K562 (cell line): ENCODE results near the gene TMCO1. TPM values are rescaled to one million over a fixed set of nuclear protein-coding genes. Genes with fewer than 3 reads are reported as not detected.
A peak's percentile ranks its signal among the peaks of the same experiment; 100 is the strongest.

Experiments used
- ATAC-seq: fragments of 200-7000 bp; cut with Tn5 transposase; 3 replicates; pipeline ENCODE4 v1.9.1; 2020; ENCODE audit warnings: moderate library complexity
- BruUV-seq: library from RNA; stranded (reverse); fragments of 400-500 nt; replicated peaks from 2 replicates; lab custom pipeline; 2021; lab: Mats Ljungman, UMichigan
- CTCF ChIA-PET: fragments of 300-600 bp; formaldehyde crosslinking; extraction: SDS; loops from one replicate; lab custom pipeline; 2021; ENCODE audit warnings: low intra/inter-chr PET ratio; lab: Yijun Ruan, JAX
- POLR2A ChIA-PET: fragments of 300-600, 350-650 bp; sonication (Branson Sonifier 250); formaldehyde crosslinking; extraction: SDS; loops from one replicate; lab custom pipeline; 2021; ENCODE audit warnings: antibody characterized with exemption, inconsistent platforms; lab: Yijun Ruan, JAX
- DNase-seq, 4 experiments: peaks; one replicate each; pipeline versions ENCODE4 v3.0.0 to v3.0.0-alpha.2; 2011 to 2018; ENCODE audit warnings: low spot score in 3 of 4, mixed read lengths in 3 of 4; ENCODE audit errors: extremely low read depth in 1 of 4
- FAIRE-seq: peaks from 2 replicates; lab custom pipeline; 2011; peaks lifted over from hg19 to GRCh38; lab: Jason Lieb, UNC
- H2AFZ ChIP-seq: 2 replicates; pipeline ENCODE4 v1.6.0; 2011; ENCODE audit warnings: low read depth, low read length, control low read depth, inconsistent platforms
- H3K27ac ChIP-seq: fragments of 200-600 bp; 3 replicates; pipeline ENCODE4 v1.8.0; 2011; ENCODE audit warnings: low read depth, mild to moderate bottlenecking, control low read depth, inconsistent platforms, low read length, moderate library complexity, mixed read lengths; ENCODE audit errors: extremely low read depth
- H3K27me3 ChIP-seq, 2 experiments: fragments of 300-600 bp in 1 of 2; 2 replicates in 1 of 2; 3 replicates in 1 of 2; pipeline versions ENCODE4 v1.6.0 to v1.8.0; 2011; ENCODE audit warnings: inconsistent platforms in 2 of 2, low read length in 2 of 2, mild to moderate bottlenecking in 1 of 2, mixed read lengths in 1 of 2, moderate library complexity in 1 of 2; ENCODE audit not compliant: control insufficient read depth in 2 of 2, insufficient read depth in 2 of 2
- H3K36me3 ChIP-seq: fragments of 300-600 bp; 3 replicates; pipeline ENCODE4 v1.8.0; 2011; ENCODE audit warnings: mild to moderate bottlenecking, low read length, inconsistent platforms; ENCODE audit not compliant: control insufficient read depth, insufficient read depth
- H3K4me1 ChIP-seq, 2 experiments: fragments of 200-600 bp in 1 of 2; replicated peaks in 1 of 2; 2 replicates in 1 of 2; 3 replicates in 1 of 2; pipeline versions ENCODE4 v1.5.1 to v1.8.0; 2011; ENCODE audit warnings: inconsistent platforms in 2 of 2, low read length in 2 of 2, mild to moderate bottlenecking in 1 of 2, mixed read lengths in 1 of 2, moderate library complexity in 1 of 2; ENCODE audit not compliant: control insufficient read depth in 2 of 2, insufficient read depth in 2 of 2
- H3K4me2 ChIP-seq: 2 replicates; pipeline ENCODE4 v1.6.1; 2011; ENCODE audit warnings: low read length, control low read depth, inconsistent platforms, mixed read lengths; ENCODE audit not compliant: insufficient read depth
- H3K4me3 ChIP-seq: fragments of 200-600 bp; sonication (generic), shearing (Covaris generic); 2 replicates; pipeline ENCODE4 v1.5.1; 2016; ENCODE audit warnings: control low read depth, inconsistent platforms
- H3K79me2 ChIP-seq: fragments of 200-600 bp; 3 replicates; pipeline ENCODE4 v1.8.0; 2011; ENCODE audit warnings: low read length, inconsistent platforms; ENCODE audit not compliant: control insufficient read depth, insufficient read depth
- H3K9ac ChIP-seq, 2 experiments: 2 replicates each; pipeline versions ENCODE4 v1.6.0 to v1.6.1; 2011; ENCODE audit warnings: low read depth in 2 of 2, low read length in 2 of 2, control low read depth in 1 of 2, inconsistent platforms in 1 of 2, mild to moderate bottlenecking in 1 of 2, mixed read lengths in 1 of 2; ENCODE audit not compliant: insufficient read depth in 1 of 2
- H3K9me1 ChIP-seq: one replicate; pipeline ENCODE4 v1.6.0; 2011; ENCODE audit warnings: inconsistent platforms, mild to moderate bottlenecking, low read length, moderate library complexity; ENCODE audit not compliant: control insufficient read depth, insufficient read depth
- H3K9me3 ChIP-seq: replicated peaks from 2 replicates; pipeline ENCODE4 v1.5.1; 2011; ENCODE audit warnings: low read depth, low read length, inconsistent platforms; ENCODE audit not compliant: control insufficient read depth, insufficient read depth
- H4K20me1 ChIP-seq: replicated peaks from 2 replicates; pipeline ENCODE4 v1.6.1; 2011; ENCODE audit warnings: low read length, inconsistent platforms, mixed read lengths; ENCODE audit not compliant: control insufficient read depth, insufficient read depth
- ATF3 ChIP-seq, 2 experiments: fragments of 450-650 bp in 1 of 2; sonication (generic) in 1 of 2; formaldehyde crosslinking in 1 of 2; IDR thresholded peaks in 1 of 2; conservative IDR thresholded peaks in 1 of 2; 2 replicates each; pipeline versions ENCODE4 v1.6.1 to v1.8.1; 2016 to 2023; ENCODE audit warnings: mild to moderate bottlenecking in 2 of 2, moderate library complexity in 2 of 2, inconsistent platforms in 1 of 2, missing genetic modification reagents in 1 of 2
- CREM ChIP-seq: IDR thresholded peaks from 2 replicates; pipeline ENCODE4 v1.6.1; 2014; ENCODE audit warnings: antibody characterized with exemption, low read depth
- DDX20 ChIP-seq: fragments of 450-650 bp; IDR thresholded peaks from 2 replicates; pipeline ENCODE4 v1.6.1; 2016; ENCODE audit warnings: missing genetic modification characterization, low read depth, mild to moderate bottlenecking, missing compliant biosample characterization, moderate library complexity
- E2F6 ChIP-seq, 2 experiments: IDR thresholded peaks; 2 replicates each; pipeline ENCODE4 v1.6.1; 2011; ENCODE audit warnings: borderline replicate concordance in 1 of 2, control low read depth in 1 of 2, low read depth in 1 of 2, low read length in 1 of 2, mild to moderate bottlenecking in 1 of 2, mixed read lengths in 1 of 2, moderate library complexity in 1 of 2; ENCODE audit not compliant: insufficient read depth in 1 of 2, insufficient read length in 1 of 2, poor library complexity in 1 of 2, severe bottlenecking in 1 of 2; ENCODE audit errors: extremely low read depth in 1 of 2
- FOXA3 ChIP-seq, 2 experiments: fragments of 450-650 bp in 1 of 2; sonication (generic) in 1 of 2; formaldehyde crosslinking; IDR thresholded peaks in 1 of 2; conservative IDR thresholded peaks in 1 of 2; 2 replicates each; pipeline versions ENCODE4 v1.4.0 to v1.8.0; 2020 to 2022; ENCODE audit warnings: mild to moderate bottlenecking in 2 of 2, missing genetic modification reagents in 1 of 2
- HDAC6 ChIP-seq: IDR thresholded peaks from 2 replicates; pipeline ENCODE4 v1.6.1; 2012; ENCODE audit warnings: low read depth, mild to moderate bottlenecking, control low read depth, inconsistent platforms, low read length, moderate library complexity
- HDGF ChIP-seq: fragments of 450-650 bp; IDR thresholded peaks from 2 replicates; pipeline ENCODE4 v1.6.1; 2016
- JUN ChIP-seq, 2 experiments: sonication (generic) in 1 of 2; formaldehyde crosslinking in 1 of 2; IDR thresholded peaks; 2 replicates each; pipeline versions ENCODE4 v1.6.1 to v1.8.0; 2012 to 2022; ENCODE audit warnings: borderline replicate concordance in 2 of 2, mild to moderate bottlenecking in 2 of 2, improper control_type of control experiment in 1 of 2, low read depth in 1 of 2, low read length in 1 of 2, missing genetic modification reagents in 1 of 2
- JUND ChIP-seq, 2 experiments: IDR thresholded peaks; 2 replicates in 1 of 2; 3 replicates in 1 of 2; pipeline ENCODE4 v1.6.1; 2011; ENCODE audit warnings: borderline replicate concordance in 2 of 2, low read depth in 2 of 2, low read length in 2 of 2, improper control_type of control experiment in 1 of 2, missing biosample characterization in 1 of 2, missing genetic modification characterization in 1 of 2, missing genetic modification reagents in 1 of 2
- KAT7 ChIP-seq: sonication (generic); formaldehyde crosslinking; IDR thresholded peaks from 2 replicates; pipeline ENCODE4 v1.8.0; 2022; ENCODE audit warnings: missing genetic modification reagents, mild to moderate bottlenecking, borderline replicate concordance
- NCOR1 ChIP-seq: fragments of 450-650 bp; IDR thresholded peaks from 2 replicates; pipeline ENCODE4 v1.6.1; 2016; ENCODE audit warnings: mild to moderate bottlenecking, moderate library complexity
- POLR2G ChIP-seq: fragments of 200-400 bp; formaldehyde crosslinking; IDR thresholded peaks from 2 replicates; pipeline ENCODE4 v1.6.1; 2017; ENCODE audit warnings: low read depth, mild to moderate bottlenecking, antibody characterized with exemption, low read length, moderate library complexity
- SMARCA4 ChIP-seq: fragments of 450-650 bp; IDR thresholded peaks from 2 replicates; pipeline ENCODE4 v1.6.1; 2016
- SNAPC5 ChIP-seq: fragments of 250-450 bp; sonication (Bioruptor Pico); IDR thresholded peaks from 2 replicates; pipeline ENCODE4 v1.8.0; 2021; ENCODE audit warnings: moderate library complexity, mild to moderate bottlenecking, inconsistent platforms
- TAL1 ChIP-seq: fragments of 450-650 bp; IDR thresholded peaks from 2 replicates; pipeline ENCODE4 v1.6.1; 2016; ENCODE audit warnings: mild to moderate bottlenecking
- TEAD2 ChIP-seq: fragments of 450-650 bp; IDR thresholded peaks from 2 replicates; pipeline ENCODE4 v1.6.1; 2016; ENCODE audit warnings: missing genetic modification characterization, control low read depth, missing compliant biosample characterization
- TEAD4 ChIP-seq, 2 experiments: sonication (generic) in 1 of 2; formaldehyde crosslinking in 1 of 2; IDR thresholded peaks; 2 replicates each; pipeline versions ENCODE4 v1.6.1 to v1.8.0; 2012 to 2022; ENCODE audit warnings: borderline replicate concordance in 1 of 2, inconsistent platforms in 1 of 2, low read length in 1 of 2, mild to moderate bottlenecking in 1 of 2, missing genetic modification reagents in 1 of 2
- XRCC3 ChIP-seq: fragments of 450-650 bp; IDR thresholded peaks from 2 replicates; pipeline ENCODE4 v1.6.1; 2017; ENCODE audit warnings: mild to moderate bottlenecking, moderate library complexity
- ZNF239 ChIP-seq: fragments of 250-450 bp; sonication (Bioruptor Pico); IDR thresholded peaks from 2 replicates; pipeline ENCODE4 v1.4.0; 2020; ENCODE audit warnings: mild to moderate bottlenecking
- WGBS: fragments of 100-300 bp; shearing (Covaris generic); methylation state at CpG from one replicate; pipeline ENCODE4 v1.1.6; 2016; ENCODE audit warnings: low coverage, mixed read lengths; ENCODE audit not compliant: insufficient coverage; ENCODE audit errors: missing lambda C conversion rate; 5-methylcytosine and 5-hydroxymethylcytosine counted together
- in situ Hi-C: fragments of 300-500 bp; cut with MboI; formaldehyde crosslinking; loops from 4 replicates; pipeline ENCODE4 v1.15.0; 2018; ENCODE audit warnings: inconsistent platforms, mixed read lengths
- intact Hi-C: fragments of 100-400 bp; cut with micrococcal nuclease; formaldehyde crosslinking; loops from 2 replicates; pipeline ENCODE4 v1.14.2; 2022
- polyA plus RNA-seq, 8 experiments: library from polyadenylated mRNA; depleted of rRNA in 4 of 8; stranded (reverse) in 5 of 8; unstranded in 3 of 8; fragments of >200 nt; fragmentation: Nextera tagmentation in 2 of 8; fragmentation: Illumina TruSeq in 1 of 8; extraction: Ambion mirVana in 2 of 8; extraction: Trizol in 1 of 8; gene quantifications; 2 replicates each; pipeline versions ENCODE4 v1.2.1 to v1.2.3, GENCODE V29; 2011 to 2014; ENCODE audit warnings: inconsistent platforms in 1 of 8, missing spikeins in 1 of 8
- total RNA-seq, 7 experiments: library from RNA; depleted of rRNA in 6 of 7; stranded (reverse); fragments of >200 nt in 6 of 7; fragmentation: Illumina TruSeq in 2 of 7; extraction: Trizol in 2 of 7; gene quantifications; 2 replicates each; pipeline versions ENCODE4 v1.2.1 to v1.2.3, GENCODE V29; 2011 to 2021; ENCODE audit warnings: low replicate concordance in 1 of 7

TMCO1 gene
- total and polyA plus RNA-seq, 9 of the 15 experiments (the other 6 are each of a cell fraction or from before 2014, with no cell fraction given): 69.3 to 561 (median 175) TPM

- H3K9ac ChIP-seq: no peak overlapping the region
- H3K4me1 ChIP-seq: peaks cover 16 to 19% of the 10 kb centered on the region in 2 experiments
- H3K4me3 ChIP-seq: no peak overlapping the region
- no TSS peak for BruUV-seq
- no peaks in the 10 kb centered on the region for H3K79me2 ChIP-seq
- DNase-seq: peak in 3 of 4 experiments; percentile 30 to 51 (median 34)
- H3K4me2 ChIP-seq: no peak overlapping the region; the same call in 1 of the 2 replicates
- WGBS: 6% methylated on average over 3 of the region's 3 CpGs
- no peak overlapping the region for H3K27ac ChIP-seq
- peak; percentile 72 for FAIRE-seq
- H4K20me1 ChIP-seq: 0 out of 2 replicates have a peak, but pooled peaks cover 8% of the 10 kb centered on the region
- intact Hi-C loops: no loop called here
- ATAC-seq: peak; percentile 37
- H3K27me3 ChIP-seq: no peaks in the 10 kb centered on the region
- peak overlapping the region; percentile 64 for H2AFZ ChIP-seq
- no peaks in the 10 kb centered on the region for H3K9me1 ChIP-seq
- ChIA-PET POLR2A (interaction anchor here (0.7 to 6.9 kb wide), 3 partner anchors 9 to 46 kb away, joined by 3 to 48 read pairs (median 17); partner anchors contain the start of genes TMCO1 and UCK2), CTCF (no interaction called here)
- H3K36me3 ChIP-seq: no peaks in the 10 kb centered on the region
- no peaks in the 10 kb centered on the region for H3K9me3 ChIP-seq
- in situ Hi-C loops: no loop called here
- peak; percentile 17; the same call in 1 of the 2 replicates for TF ChIP-seq TAL1
- peak; percentile 35; the same call in 1 of the 2 replicates for TF ChIP-seq ATF3 (IDR thresholded peaks at IDR 0.05)
- no peak for TF ChIP-seq ATF3 (CRISPR knock-in tag; conservative IDR thresholded peaks at IDR 0.05)
- TF ChIP-seq JUN (IDR thresholded peaks at IDR 0.05; ENCODE audit: borderline replicate concordance, low read depth, low read length): 0 out of 2 replicates have a peak, but pooled peaks have one; percentile 34
- no peak for TF ChIP-seq JUN (CRISPR knock-in tag; IDR thresholded peaks at IDR 0.05; ENCODE audit: borderline replicate concordance)
- 0 out of 2 replicates have a peak, but pooled peaks have one; percentile 10 for TF ChIP-seq HDGF
- no peak for TF ChIP-seq KAT7 (CRISPR knock-in tag)
- peak; percentile 32; the same call in 1 of the 2 replicates for TF ChIP-seq SMARCA4
- no peak for TF ChIP-seq FOXA3 (CRISPR knock-in tag; conservative IDR thresholded peaks at IDR 0.05 in 1 of 2, IDR thresholded peaks at IDR 0.05 in 1 of 2)
- no peak for TF ChIP-seq ZNF239
- peak; percentile 17; the same call in 1 of the 2 replicates for TF ChIP-seq TEAD2 (tag)
- TF ChIP-seq HDAC6: no peak
- no peak for TF ChIP-seq NCOR1
- TF ChIP-seq XRCC3: no peak
- peak; percentile 84 for TF ChIP-seq JUND (IDR thresholded peaks at IDR 0.05; ENCODE audit: borderline replicate concordance, low read depth, low read length)
- peak; percentile 83; the same call in 2 of the 3 replicates for TF ChIP-seq JUND (tag; IDR thresholded peaks at IDR 0.05; ENCODE audit: borderline replicate concordance, low read depth, low read length)
- no peak for TF ChIP-seq SNAPC5 (CRISPR knock-in tag)
- no peak for TF ChIP-seq DDX20 (tag)
- no peak for TF ChIP-seq CREM
- peak; percentile 50; the same call in 1 of the 2 replicates for TF ChIP-seq TEAD4 (IDR thresholded peaks at IDR 0.05; ENCODE audit: low read length)
- 0 out of 2 replicates have a peak, but pooled peaks have one; percentile 35 for TF ChIP-seq TEAD4 (CRISPR knock-in tag; IDR thresholded peaks at IDR 0.05; ENCODE audit: borderline replicate concordance)
- no peak for TF ChIP-seq E2F6 (IDR thresholded peaks at IDR 0.05; ENCODE audit: borderline replicate concordance in 1 of 2, extremely low read depth in 1 of 2, insufficient read depth in 1 of 2, insufficient read length in 1 of 2, low read depth in 1 of 2, low read length in 1 of 2, poor library complexity in 1 of 2, severe bottlenecking in 1 of 2)
- TF ChIP-seq POLR2G: no peak
These were observed 47.1 kb upstream of the TMCO1 start for GRCh38 chr1:165815725-165816124.
